ENCODE measurements around the gene RCAN1.
"Not testable (repeated sequence)": the region's sequence is repeated elsewhere in the genome, so short reads cannot be mapped to it uniquely, and the experiment has no call there.

RCAN1 gene

GRCh38 chr21:34621434-34622350 is 6.8 kb upstream of the RCAN1 start:
- DNase-seq: no peak

- no peak for DNase-seq
Observed at GRCh38 chr21:34619841-34620665, 5.1 kb upstream of the RCAN1 start.

GRCh38 chr21:34618941-34619340 is 4.0 kb upstream of the RCAN1 start:
- no peak for DNase-seq

GRCh38 chr21:34617753-34618339 is 2.9 kb upstream of the RCAN1 start:
- DNase-seq: no peak

GRCh38 chr21:34615487-34615814 is 538 bp upstream of the RCAN1 start:
- DNase-seq: no peak

GRCh38 chr21:34613679-34614627 is 960 bp downstream of the RCAN1 start:
- no peak for DNase-seq

GRCh38 chr21:34612557-34612956 is 2.4 kb downstream of the RCAN1 start:
- DNase-seq: no peak

GRCh38 chr21:34612056-34612455 is 2.9 kb downstream of the RCAN1 start:
- no peak for DNase-seq

- DNase-seq: no peak
Observed at GRCh38 chr21:34611528-34611927, 3.4 kb downstream of the RCAN1 start.

GRCh38 chr21:34609933-34610549 is 4.9 kb downstream of the RCAN1 start:
- no peak for DNase-seq

- DNase-seq: no peak
Observed at GRCh38 chr21:34609244-34609932, 5.5 kb downstream of the RCAN1 start.

GRCh38 chr21:34607376-34607775 is 7.5 kb downstream of the RCAN1 start:
- DNase-seq: not testable (repeated sequence)

- no peak for DNase-seq
Observed at GRCh38 chr21:34606621-34607020, 8.3 kb downstream of the RCAN1 start.

GRCh38 chr21:34606051-34606450 is 8.9 kb downstream of the RCAN1 start:
- DNase-seq: no peak

GRCh38 chr21:34604956-34605355 is 10.0 kb downstream of the RCAN1 start:
- not testable (repeated sequence) for DNase-seq

- DNase-seq: no peak
Observed at GRCh38 chr21:34604556-34604955, 10.4 kb downstream of the RCAN1 start.

- no peak for DNase-seq
Observed at GRCh38 chr21:34603710-34604057, 11.2 kb downstream of the RCAN1 start.

- peak; percentile 87 for DNase-seq
Observed at GRCh38 chr21:34603002-34603709, 11.8 kb downstream of the RCAN1 start.

- no peak for DNase-seq
Observed at GRCh38 chr21:34602061-34602460, 12.9 kb downstream of the RCAN1 start.

GRCh38 chr21:34599534-34600101 is 15.3 kb downstream of the RCAN1 start:
- no peak for DNase-seq
